ENCODE data around the gene MSTN.
"Not testable (repeated sequence)": the region's sequence is repeated elsewhere in the genome, so short reads cannot be mapped to it uniquely, and the experiment has no call there.

MSTN gene

GRCh38 chr2:190050001-190050400 lies 12.5 kb downstream of the MSTN start:
- Histone ChIP-seq H3K27me3 (ENCODE audit: insufficient read depth, low read depth) (no peaks in the 10 kb centered on the region), H4K20me1 (ENCODE audit: insufficient read depth) (no peaks in the 10 kb centered on the region), H3K27ac (no peak overlapping the region), H3K4me3 (IDR thresholded peaks at IDR 0.05; ENCODE audit: insufficient read depth, low read depth, low read length) (no peak overlapping the region), H3K9ac (no peak overlapping the region), H3K79me2 (ENCODE audit: insufficient read depth, low read depth) (no peaks in the 10 kb centered on the region), H3K4me2 (no peak overlapping the region), H3K4me1 (ENCODE audit: low read depth, poor library complexity, severe bottlenecking) (no peaks in the 10 kb centered on the region), H3K36me3 (ENCODE audit: insufficient read depth) (no peaks in the 10 kb centered on the region), H2AFZ (ENCODE audit: low read depth) (no peak overlapping the region)
- no peak for TF ChIP-seq CTCF (conservative IDR thresholded peaks at IDR 0.05; ENCODE audit: low read depth, low read length)

GRCh38 chr2:190044866-190045265 lies 17.7 kb downstream of the MSTN start:
- no peaks in the 10 kb centered on the region for H3K79me2 ChIP-seq (ENCODE audit: insufficient read depth, low read depth)
- no peak overlapping the region for H3K4me2 ChIP-seq
- H3K4me3 ChIP-seq (IDR thresholded peaks at IDR 0.05; ENCODE audit: insufficient read depth, low read depth, low read length): no peak overlapping the region
- no peak overlapping the region for H3K27ac ChIP-seq
- H3K27me3 ChIP-seq (ENCODE audit: insufficient read depth, low read depth): no peaks in the 10 kb centered on the region
- no peaks in the 10 kb centered on the region for H4K20me1 ChIP-seq (ENCODE audit: insufficient read depth)
- no peaks in the 10 kb centered on the region for H3K36me3 ChIP-seq (ENCODE audit: insufficient read depth)
- no peaks in the 10 kb centered on the region for H3K4me1 ChIP-seq (ENCODE audit: low read depth, poor library complexity, severe bottlenecking)
- H2AFZ ChIP-seq (ENCODE audit: low read depth): no peak overlapping the region
- no peak overlapping the region for H3K9ac ChIP-seq
- TF ChIP-seq CTCF (conservative IDR thresholded peaks at IDR 0.05; ENCODE audit: low read depth, low read length): no peak

GRCh38 chr2:190043441-190043840 lies 19.1 kb downstream of the MSTN start:
- Histone ChIP-seq H3K4me2 (no peak overlapping the region), H4K20me1 (ENCODE audit: insufficient read depth) (no peaks in the 10 kb centered on the region), H3K27me3 (ENCODE audit: insufficient read depth, low read depth) (no peaks in the 10 kb centered on the region), H2AFZ (ENCODE audit: low read depth) (no peak overlapping the region), H3K79me2 (ENCODE audit: insufficient read depth, low read depth) (no peaks in the 10 kb centered on the region), H3K4me3 (IDR thresholded peaks at IDR 0.05; ENCODE audit: insufficient read depth, low read depth, low read length) (no peak overlapping the region), H3K36me3 (ENCODE audit: insufficient read depth) (no peaks in the 10 kb centered on the region), H3K4me1 (ENCODE audit: low read depth, poor library complexity, severe bottlenecking) (no peaks in the 10 kb centered on the region), H3K27ac (no peak overlapping the region), H3K9ac (no peak overlapping the region)
- no peak for TF ChIP-seq CTCF (conservative IDR thresholded peaks at IDR 0.05; ENCODE audit: low read depth, low read length)

GRCh38 chr2:190036071-190036470 lies 26.5 kb downstream of the MSTN start:
- Histone ChIP-seq H4K20me1 (ENCODE audit: insufficient read depth) (no peaks in the 10 kb centered on the region), H3K9ac (no peak overlapping the region), H3K36me3 (ENCODE audit: insufficient read depth) (no peaks in the 10 kb centered on the region), H3K27ac (no peak overlapping the region), H3K4me2 (no peak overlapping the region), H3K4me1 (ENCODE audit: low read depth, poor library complexity, severe bottlenecking) (no peaks in the 10 kb centered on the region), H3K27me3 (ENCODE audit: insufficient read depth, low read depth) (no peaks in the 10 kb centered on the region), H2AFZ (ENCODE audit: low read depth) (no peak overlapping the region), H3K79me2 (ENCODE audit: insufficient read depth, low read depth) (no peaks in the 10 kb centered on the region), H3K4me3 (IDR thresholded peaks at IDR 0.05; ENCODE audit: insufficient read depth, low read depth, low read length) (no peak overlapping the region)
- TF ChIP-seq CTCF (conservative IDR thresholded peaks at IDR 0.05; ENCODE audit: low read depth, low read length): no peak

- H3K27me3 ChIP-seq (ENCODE audit: insufficient read depth, low read depth): not testable (repeated sequence)
These were observed 28.1 kb downstream of the MSTN start for GRCh38 chr2:190034417-190034816.

More at GRCh38 chr2:190034417-190034816, 28.1 kb downstream of the MSTN start:
- H4K20me1 ChIP-seq (ENCODE audit: insufficient read depth); H3K4me1 ChIP-seq (ENCODE audit: low read depth, poor library complexity, severe bottlenecking); H3K27ac ChIP-seq; H3K9ac ChIP-seq; H2AFZ ChIP-seq (ENCODE audit: low read depth); H3K4me3 ChIP-seq (IDR thresholded peaks at IDR 0.05; ENCODE audit: insufficient read depth, low read depth, low read length); H3K4me2 ChIP-seq; H3K36me3 ChIP-seq (ENCODE audit: insufficient read depth); H3K79me2 ChIP-seq (ENCODE audit: insufficient read depth, low read depth): not testable (repeated sequence)

Measured in KMS-11 (cell line).